Stimulated activated CD4-positive, alpha-beta T cell treated with anti-CD3 and anti-CD28 coated beads, Interleukin-1b, Interleukin-23, amount 100 ng/mL, for 4 hours (primary cell): ENCODE results near the gene KIF26A.

Experiments used
- DNase-seq, 2 donors: peaks; one replicate each; pipeline ENCODE4 v3.0.0-alpha.2; 2020; ENCODE audit warnings: low read depth in 2 of 2

KIF26A gene

DNA sequence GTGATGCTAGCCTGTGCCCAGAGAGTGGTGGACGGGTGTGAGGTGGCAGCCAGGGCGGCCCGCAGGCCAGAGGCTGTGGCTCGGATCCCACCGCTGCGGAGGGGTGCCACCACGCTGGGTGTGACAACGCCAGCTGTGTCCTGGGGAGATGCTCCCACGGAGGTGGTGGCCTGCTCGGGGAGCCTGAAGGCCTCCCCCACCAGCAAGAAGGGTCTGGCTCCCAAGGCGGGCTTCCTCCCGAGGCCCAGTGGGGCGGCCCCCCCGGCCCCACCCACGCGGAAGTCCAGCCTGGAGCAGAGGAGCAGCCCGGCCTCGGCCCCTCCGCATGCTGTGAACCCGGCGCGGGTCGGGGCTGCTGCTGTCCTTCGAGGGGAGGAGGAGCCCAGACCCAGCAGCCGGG is 38.2 kb downstream of the KIF26A start:
- no peak for DNase-seq

DNA sequence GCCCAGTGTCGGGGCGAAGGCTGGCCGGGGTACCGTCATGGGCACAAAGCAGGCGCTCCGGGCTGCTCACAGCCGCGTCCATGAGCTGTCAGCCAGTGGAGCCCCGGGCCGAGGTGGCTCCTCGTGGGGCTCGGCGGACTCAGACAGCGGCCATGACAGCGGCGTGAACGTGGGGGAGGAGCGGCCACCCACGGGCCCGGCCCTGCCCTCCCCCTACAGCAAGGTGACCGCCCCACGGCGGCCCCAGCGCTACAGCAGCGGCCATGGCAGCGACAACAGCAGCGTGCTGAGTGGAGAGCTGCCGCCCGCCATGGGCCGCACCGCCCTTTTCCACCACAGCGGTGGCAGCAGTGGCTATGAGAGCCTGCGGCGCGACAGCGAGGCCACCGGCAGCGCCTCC is 39.0 kb downstream of the KIF26A start:
- DNase-seq, result no peak

DNA sequence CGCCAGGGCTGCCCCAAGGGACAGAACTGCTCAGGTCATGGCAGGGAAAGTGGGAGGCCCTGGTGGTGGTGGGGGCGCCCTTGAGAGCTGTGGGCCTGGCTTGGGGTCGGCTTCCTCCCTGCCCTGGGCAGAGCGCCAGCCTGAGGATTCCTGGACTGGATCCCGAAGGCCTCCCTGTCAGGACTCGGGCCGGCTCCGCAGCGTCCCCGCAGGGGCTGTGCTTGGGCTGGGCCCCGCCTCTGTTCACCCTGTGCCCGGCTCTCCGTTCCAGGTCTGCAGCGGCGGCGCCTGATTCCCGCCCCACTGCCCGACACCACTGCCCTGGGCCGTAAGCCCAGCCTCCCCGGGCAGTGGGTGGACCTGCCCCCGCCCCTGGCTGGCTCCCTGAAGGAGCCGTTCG is 39.9 kb downstream of the KIF26A start:
- DNase-seq, result no peak

DNA sequence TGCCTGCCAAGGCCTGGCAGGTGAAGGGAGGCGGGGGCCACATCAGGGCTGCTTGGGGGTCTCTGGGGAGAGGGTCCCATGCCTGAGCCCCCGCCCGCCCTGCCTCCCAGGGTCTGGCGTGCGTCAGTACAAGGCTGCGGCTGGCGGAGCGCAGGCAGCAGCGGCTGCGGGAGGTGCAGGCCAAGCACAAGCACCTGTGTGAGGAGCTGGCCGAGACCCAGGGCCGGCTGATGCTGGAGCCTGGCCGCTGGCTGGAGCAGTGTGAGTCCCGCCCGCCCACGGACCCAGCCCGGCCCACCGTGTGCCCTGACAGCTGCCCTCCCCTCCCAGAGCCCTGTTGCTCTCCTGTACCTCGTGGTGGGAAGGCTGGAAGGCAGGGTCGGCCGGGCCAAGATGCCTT is 40.7 kb downstream of the KIF26A start:
- no peak for DNase-seq

DNA sequence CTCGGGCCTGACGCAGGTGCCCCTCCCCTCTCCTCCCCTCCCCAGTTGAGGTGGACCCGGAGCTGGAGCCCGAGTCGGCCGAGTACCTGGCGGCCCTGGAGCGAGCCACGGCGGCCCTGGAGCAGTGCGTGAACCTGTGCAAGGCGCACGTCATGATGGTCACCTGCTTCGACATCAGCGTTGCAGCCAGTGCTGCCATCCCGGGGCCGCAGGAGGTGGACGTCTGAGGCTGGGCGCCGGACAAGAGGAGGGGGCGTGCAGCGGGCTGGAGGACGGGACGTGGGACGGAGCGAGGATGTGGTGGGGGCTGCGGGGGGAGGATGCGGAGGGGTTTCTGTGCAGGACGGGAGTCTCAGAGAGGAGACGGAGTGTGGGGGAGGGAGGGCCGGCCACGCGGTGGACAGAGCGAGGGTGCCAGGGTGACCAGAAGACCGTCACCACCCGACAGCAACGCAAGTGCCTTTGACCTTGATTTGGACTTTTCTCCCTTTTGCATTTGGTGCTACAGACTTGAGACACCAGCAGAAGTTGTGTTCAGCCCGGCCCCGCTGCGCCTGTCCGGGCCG is 41.3 kb downstream of the KIF26A start:
- DNase-seq, result no peak

DNA sequence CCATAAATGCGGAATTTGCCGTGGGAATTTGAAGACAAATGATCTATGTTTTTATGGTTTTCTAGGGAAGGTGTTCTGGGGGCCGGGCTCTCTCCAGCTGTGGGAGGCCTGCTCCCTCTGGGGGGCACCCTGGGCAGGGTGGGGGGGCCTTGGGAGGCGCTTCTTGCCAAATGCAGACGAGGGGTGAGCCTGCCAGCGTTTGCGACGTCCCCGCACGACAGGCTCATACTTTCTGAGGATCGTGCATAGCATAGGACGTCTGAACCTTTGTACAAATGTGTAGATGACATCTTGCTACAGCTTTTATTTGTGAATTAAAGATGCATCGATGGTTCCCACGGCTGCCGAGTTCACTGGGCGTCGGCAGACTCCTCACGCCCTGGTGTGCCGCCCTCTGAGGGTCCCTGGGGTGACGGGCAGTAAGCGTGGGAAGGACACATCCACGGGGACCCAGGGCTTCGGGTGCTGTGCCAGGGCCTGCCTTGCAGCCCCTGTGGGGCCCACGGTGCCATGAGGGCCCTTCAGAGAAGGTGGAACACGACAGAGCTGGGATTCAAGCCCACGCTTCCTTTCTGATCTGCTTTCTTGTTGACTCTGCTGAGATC is 42.3 kb downstream of the KIF26A start:
- no peak for DNase-seq

DNA sequence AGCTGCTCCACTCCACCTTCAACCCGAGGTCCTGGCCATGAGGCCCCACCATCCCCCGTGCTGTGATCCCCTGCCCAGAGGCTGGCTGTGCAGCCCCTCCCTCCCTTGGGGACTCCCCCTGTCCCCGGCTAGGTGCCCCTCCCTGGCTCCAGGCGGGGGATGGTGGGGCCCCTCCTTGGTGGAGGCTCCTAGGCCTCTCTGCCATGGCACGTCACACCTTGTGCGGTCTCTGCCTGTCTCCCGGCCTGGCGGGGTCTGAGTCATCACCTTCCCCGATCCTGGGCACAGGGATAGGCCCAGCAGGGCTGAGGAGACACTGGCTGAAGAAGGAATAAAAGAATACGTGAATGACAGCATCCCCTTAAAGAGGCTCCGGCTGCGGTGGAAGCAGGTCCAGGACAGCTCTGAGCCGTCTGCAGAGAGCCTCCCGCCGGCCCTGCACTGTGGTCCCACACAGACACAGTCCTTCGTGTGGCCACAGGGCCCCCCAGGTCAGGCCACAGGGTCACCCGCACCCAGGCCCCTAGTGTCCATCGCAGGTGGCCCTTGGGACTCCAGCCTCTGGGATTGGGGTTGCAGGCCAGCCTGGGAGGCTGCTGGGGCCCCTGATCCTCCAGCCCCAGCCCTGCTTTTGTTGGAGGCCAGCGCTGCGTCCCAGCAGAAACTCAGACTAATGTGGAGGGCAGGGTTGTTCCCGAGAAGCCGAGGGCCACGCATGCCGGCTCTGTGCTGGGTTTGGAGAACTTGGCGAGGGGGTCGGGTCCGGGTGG is 43.6 kb downstream of the KIF26A start:
- no peak for DNase-seq

DNA sequence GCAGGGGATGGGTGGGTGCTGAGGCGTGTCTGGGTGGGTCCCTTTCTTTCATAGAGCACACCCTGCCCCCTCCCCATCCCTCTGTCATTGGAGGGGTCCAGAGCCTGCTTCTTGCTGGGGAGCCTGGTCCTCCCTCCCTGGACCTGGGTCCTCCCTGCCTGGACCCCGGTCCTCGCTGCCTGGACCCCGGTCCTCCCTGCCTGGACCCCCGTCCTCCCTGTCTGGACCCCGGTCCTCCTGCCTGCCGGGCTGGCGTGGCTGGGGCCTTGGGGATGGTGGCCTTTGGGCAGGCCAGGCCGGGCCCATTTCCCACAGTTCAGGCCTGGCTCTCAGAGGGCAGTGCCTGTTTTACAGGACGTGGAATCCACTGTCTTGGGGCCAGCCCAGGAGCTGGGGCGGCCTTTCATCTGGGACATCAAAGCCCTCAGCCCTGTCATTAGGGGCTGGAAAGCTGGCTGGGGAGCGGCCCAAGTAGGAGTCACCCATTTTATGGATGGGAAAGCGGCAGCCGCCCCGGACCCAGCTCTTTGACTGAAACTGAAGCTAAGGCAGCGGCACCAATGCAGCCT is 44.6 kb downstream of the KIF26A start:
- no peak for DNase-seq

DNA sequence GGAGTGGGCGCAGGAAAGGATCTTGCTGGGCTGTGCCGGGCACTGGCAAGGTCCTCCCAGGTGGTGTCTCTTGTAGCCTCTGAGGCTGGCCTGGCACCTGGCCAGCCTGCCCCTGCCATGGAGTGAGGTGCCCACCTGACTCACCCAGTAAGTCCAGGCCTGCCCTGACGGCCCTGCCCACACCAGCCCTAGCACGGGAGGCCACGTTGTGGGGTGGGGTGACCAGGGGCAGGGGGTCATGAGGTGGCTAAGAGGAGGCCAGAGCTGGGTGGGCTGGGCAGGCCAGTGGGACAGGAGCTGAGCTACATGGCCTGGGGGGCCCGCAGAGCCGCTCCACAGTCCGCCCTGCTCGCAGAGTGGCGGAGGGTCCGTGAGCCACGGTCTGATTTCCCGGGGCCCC is 45.4 kb downstream of the KIF26A start:
- no peak for DNase-seq

DNA sequence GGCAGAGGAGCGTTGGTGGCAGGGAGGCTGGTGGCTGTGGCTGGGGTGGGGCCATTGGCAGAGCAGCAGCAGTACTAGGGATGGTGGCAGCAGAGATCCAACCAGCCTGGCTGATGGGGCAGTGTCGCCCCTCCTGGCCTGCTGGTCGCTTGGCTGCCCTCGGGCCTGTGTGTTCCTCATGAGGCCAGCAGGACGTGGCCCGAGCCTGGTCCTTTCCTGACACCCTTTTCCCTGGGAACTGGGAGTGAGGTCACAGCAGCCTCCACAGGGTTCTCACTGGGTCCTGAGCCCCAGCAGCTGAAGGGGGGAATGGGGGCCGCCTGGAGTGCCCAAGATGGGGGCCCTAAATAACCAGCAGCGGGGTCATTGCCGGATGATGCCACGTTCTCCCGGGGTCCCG is 46.1 kb downstream of the KIF26A start:
- DNase-seq, result no peak

DNA sequence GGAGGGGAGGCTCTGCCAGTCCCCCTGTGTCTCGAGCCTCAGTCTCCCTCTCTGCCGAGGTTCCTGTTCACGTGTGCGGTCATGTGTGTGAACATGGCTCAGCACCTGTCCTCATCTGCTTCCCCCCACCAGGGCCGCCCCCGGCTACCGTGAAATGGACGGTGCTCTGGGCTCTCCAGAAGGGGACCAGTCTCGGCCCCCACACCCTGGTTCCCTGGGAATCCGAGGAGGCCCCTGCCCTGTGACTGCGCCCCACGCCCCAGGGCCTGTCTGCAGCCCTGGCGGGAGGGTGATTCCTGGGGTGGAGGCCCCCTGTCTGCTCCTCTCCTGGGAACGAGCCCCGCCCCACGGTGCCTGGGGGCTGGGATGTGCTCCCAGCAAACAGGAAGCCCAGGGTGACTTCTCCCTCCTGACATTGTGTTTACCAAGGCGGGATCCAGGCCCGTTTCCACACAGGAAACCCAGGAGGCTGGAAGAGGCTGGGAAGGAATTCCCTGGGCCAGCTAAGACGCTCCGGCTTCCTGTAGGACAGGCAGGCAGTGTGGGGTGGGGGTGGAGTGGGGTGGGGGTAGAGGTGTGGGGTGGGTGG is 46.6 kb downstream of the KIF26A start:
- no peak for DNase-seq

DNA sequence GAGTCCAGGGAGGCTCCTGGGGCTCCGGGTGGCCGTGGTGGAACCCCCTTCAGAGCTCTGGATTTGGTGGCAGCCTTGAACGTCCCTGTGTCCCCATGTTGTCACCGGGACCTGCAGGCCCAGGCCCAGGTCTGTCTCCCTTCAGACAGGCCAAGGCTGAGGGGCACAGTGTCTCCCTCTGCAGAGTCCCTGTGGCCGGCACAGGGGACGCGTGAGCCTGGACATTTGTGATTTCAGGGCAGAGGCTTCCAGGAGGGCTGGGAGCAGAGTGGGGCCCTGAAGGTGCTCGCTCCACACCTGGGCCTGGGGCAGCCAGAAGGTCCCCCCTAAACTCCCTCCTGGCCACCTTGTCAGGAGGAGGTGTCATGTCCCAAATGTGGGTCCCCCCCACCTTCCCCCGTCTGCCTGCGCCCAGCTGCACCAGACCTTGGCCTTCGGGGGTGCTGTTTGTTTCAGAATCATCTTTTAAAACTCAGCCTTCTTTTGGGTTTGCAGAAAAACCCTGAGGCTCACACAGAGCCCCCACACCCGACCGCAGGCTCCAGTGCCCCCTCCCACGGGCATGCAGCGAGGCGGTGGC is 47.6 kb downstream of the KIF26A start:
- no peak for DNase-seq

DNA sequence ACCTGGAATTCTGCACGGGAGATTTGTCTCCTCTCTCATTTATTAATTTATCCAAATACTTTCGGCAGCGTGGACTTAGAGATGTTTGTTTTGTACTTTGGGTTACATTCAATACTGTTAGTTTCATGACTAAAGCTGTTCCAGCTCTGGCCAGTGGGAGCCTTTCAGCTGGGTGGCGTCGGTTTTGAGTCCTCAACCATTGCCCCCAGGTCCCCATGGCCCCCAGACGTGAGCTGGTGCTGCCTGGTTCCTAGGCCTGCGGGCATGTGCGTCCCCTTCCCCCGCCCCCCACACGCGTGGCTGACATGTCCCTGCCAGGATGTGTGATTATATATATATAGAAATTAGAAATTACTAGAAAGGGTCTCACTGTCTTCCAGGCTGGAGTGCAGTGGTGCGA is 48.2 kb downstream of the KIF26A start:
- DNase-seq, result no peak

DNA sequence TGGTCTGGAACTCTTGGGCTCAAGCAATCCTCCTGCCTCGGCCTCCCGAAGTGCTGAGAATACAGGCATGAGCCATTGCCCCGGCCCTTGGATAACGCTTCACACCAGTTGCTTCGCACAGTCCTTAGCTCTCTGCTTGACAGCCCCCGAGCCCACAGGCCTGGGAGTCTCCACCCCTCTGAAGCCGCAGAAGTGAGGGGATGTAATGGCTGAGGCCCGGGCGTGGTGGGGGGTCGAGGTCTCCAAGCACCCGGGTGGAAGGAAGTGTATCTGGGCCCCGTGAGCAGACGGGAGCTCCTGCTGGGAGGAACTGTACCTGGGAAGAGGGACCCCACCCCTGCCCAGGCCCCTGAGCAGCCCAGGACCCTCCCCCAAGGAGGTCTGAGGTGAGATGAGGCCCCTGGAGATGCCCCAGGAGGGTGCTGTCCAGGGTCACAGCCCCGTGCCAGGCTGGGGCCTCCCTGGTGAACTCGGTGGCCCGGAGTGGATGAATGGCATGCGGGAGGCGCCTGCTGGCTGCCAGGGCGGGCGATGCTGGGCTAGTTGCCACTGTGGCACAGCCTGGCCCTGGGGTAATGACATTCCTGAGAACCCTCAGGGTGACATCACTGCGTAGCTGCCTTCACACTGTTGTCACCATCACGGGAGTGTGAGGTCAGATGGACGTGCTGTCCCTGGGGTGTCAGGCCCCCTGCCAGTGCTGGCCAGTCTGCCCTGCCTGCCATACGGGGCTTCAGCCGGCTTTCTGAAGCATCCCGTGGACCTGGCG is 48.9 kb downstream of the KIF26A start:
- no peak for DNase-seq

DNA sequence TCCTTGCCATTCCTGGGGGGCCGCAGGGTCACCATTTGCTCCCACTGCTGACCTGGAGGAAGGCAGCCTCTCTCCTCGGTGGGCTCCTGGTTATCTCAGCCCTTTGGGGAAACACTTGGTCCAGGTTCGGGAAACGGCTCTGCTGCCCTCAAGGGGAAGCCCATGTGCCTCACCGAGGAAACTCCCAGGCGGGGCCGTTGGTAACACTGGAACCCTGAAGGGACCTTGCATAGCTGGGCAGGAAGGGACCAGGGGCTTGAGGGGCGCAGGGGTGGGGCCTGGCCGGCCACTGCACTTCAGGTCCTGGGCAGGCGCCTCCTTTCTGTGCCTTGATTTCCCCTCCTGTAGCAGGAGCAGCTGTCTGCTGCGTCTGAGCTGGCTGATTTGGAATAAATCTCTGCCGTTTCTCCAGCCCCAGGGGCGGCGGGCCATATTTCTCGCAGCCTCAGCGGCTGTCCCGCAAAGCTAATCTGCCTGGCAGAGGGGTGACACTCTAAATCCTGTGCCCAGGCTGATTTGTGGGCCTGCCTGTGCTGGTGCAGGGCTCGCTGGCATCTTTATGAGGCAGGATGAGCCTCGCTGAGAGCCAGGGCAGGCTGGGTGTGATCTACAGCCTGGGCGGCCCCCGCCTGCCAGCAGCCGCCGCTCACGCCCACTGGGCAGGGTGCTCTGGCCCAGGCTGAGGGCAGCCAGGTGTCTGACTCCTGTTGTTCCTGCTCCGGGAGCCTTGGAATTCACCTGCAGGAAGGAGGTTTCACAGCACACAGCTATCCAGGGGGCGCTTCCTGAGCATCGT is 49.7 kb downstream of the KIF26A start:
- DNase-seq, result no peak

DNA sequence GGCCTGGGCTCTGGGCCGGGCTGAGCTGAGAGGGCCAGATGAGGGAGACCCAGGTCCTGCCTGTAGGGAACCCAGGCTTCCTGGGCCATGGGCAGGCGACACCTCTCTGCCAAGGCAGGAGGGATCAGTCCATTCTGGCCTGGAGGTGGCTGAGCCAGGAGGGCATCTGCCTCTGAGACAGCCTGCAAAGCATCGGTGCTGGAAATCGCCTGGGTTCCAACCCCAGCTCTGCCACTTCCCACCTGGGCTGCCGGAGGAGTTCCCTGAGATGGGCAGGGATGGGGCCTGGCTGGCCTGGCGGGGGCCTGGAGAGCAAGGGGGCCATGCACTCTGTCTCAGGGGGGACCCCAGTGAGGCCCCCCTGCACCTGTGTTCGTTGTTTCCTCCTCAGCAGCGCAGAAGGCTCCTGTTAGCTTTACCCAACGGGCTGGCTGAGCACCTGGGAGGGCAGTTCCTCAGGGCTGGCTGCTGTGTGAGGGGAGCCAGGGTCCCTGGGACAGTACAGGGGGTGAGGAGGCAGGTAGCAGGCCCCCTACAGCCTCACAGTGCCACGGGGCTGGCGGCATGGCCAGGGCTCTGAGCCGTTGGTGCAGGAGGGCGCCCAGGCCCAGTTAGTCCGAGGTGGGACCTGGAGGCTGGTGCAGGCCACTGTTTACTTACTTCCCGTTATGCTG is 50.5 kb downstream of the KIF26A start:
- no peak for DNase-seq

DNA sequence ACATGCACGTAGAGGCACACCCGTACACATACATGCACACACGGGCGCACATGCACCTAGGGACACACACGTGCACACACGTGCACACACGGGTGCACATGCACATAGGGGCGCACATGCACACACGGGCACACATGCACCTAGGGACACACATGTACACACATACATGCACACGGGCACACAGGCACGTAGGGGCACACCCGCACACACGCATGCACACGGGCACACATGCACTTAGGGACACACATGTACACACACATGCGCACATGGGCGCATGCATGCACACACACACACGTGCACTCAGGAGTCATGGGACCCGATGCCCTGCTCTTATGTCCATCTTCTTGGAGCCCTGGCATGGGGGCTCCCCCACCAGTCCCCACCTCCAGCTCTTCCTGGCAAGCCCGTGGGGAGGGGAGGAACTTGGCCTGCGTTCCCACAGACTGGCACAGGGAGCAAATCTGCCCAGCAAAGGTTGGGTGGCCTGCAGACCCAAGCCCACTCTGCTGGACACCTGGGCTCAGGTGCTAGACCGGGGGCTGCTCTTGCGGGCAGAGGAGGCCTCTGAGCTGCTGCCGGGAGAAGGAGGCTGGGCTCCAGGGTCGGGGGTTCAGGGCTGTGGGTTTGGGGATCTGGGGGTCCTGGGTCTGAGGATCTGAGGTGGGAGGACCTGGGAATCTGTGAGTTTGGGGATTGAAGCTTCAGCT is 51.4 kb downstream of the KIF26A start:
- DNase-seq, result no peak

DNA sequence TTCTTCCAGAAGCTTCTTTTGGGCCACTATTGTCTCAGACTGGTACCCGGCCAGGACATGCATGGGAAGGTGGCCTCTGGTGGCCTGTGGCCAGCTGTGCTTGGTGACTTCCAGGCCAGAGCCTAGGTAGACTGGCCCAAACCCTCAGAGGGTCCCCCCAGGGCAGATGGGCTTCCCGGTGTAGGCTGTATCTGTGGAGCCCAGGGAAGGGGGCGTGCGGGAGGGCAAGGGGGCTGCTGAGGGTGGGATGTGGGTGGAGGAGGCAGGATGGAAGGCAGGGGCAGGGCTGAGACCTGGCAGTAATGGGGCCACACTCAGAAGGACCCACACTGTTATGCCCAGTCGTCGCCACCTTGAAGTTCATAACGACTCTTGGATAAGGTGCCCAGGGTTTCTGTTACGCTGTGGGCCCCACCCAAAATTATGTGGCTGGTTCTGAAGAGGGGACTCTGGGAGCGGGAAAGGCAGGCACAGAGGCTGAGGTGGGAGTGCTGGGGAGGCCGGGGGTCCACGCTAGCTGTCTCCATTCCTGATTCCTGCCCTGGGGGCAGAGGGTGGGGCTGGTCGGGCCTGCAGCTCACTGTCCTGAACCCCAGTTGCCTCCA is 52.1 kb downstream of the KIF26A start:
- no peak for DNase-seq

DNA sequence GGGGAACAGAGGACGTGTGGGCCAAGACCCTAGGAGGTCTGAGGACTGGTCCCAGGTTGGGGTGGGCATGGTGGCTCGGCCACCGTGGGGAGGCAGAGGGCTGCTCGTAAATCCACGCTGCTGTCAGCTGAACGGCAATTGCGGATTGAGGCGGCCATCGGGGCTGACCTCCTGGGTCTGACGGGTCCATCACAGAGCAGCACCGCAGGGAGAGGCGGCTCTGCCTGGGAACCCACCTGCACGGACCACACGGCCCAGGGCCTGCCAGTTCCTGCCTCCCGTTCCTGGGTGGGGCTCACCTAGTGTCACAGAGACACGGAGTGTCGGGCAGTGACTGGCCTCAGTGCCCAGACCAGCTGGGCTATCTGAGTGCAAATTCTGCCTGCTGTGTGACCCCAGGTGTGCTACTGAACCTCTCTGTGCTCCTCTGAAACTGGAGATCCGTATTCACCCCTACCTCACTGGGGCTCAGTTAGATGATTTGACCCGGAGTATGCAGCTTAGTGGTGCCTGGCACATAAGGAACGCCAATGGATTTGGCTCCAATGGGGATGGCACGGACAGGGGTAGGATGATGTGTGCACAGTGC is 53.1 kb downstream of the KIF26A start:
- DNase-seq, result no peak
